C1 segment of cervical spinal cord (tissue), 14 donors: ENCODE results near the gene RTRAF.

Source experiments
- DNase-seq, 14 donors: peaks; one replicate each; lab custom pipeline; 2025; lab: John Stamatoyannopoulos, UW

The RTRAF gene

DNA sequence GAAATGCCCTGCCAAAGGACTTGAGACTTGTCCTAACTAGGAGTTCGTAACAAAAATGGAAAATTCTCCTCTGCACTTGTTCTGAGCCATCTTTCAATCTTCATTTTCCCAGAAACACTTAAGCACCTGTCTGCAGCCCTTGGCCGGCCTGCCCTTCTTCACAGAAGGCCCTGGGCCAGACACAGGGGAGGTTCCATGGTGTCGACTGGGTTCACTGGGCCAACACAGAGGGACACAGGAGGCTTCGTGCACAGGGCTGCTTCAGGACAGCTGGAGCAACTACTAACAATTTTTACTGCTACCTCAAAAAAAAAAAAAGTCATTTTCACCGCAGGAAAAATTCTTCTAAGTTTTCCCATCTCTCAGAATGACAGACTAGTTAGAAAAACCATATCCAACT, 59.9 kb downstream of the RTRAF start:
- DNase-seq, result no peak

GRCh38 chr14:52049721-52050588, 60.6 kb downstream of the RTRAF start:
- no peak for DNase-seq

GRCh38 chr14:52051251-52051650, 61.9 kb downstream of the RTRAF start:
- no peak for DNase-seq

- DNase-seq, result no peak
These were observed 62.5 kb downstream of the RTRAF start for GRCh38 chr14:52051871-52052270.

GRCh38 chr14:52052288-52052943, 63.1 kb downstream of the RTRAF start:
- no peak for DNase-seq

DNA sequence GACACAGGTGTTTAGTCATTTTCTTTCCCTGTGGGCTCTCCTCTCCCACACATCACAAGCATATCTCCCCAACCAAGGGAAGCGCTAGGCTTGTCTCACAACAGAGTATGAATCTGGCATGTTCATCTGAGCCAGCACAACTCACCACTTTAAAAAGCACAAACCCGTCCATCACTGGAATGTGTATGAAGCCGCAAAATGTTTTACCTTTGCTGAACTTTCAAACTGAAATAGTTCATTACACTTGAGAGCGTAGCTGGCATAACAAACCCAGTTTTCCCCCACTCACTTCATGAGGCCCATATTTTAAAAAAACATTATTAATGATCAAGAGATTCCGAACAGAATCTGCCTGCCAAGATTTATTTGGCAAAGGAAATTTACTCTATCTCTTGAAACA, 63.7 kb downstream of the RTRAF start:
- DNase-seq, result no peak

- DNase-seq, result no peak
These were observed 65.3 kb downstream of the RTRAF start for GRCh38 chr14:52054678-52055077.

GRCh38 chr14:52055167-52055566, 65.8 kb downstream of the RTRAF start:
- DNase-seq, result no peak

GRCh38 chr14:52058341-52058740, 69.0 kb downstream of the RTRAF start:
- DNase-seq, result no peak

DNA sequence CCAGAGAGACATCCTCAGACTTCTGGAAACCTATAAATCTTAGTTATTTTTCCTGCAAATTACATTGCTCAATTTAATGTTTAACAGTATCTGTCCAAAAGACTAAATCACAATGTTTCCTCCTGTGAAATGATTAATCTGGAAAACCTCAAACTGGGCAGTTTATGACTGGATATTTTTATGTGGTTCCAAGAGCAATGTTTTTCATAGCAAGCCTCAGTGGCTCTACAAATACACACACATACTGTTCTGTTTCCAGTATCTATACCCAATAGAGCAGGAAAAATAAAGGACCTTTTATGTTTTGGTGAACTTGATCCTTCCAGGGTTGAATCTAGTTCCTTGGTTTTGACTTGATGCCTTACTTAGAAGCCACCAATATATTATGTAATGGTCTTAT, 70.3 kb downstream of the RTRAF start:
- DNase-seq, result no peak

DNA sequence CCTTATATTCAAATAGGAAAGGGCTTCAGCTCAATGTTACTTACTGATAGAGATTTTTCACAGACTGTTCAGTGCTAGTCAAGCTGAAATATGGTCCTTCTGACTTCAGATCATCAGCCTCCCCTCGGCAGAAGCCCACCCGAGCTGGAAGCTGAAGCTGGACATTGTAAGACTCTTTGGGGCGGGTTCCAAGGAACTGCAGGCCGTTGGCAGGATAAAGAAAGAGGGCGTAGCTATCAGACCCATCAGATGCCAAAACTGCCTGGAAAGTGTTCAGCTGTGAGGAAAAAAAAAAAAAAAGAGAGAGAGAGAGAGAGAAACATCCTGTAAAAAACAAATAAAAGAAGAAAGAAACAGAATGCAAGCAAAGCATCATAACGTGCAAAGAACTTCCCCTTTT, 70.7 kb downstream of the RTRAF start:
- DNase-seq, result peak in 1 of 14 donors; percentile 15
